IPS-NIHi7 (cell line): Measurements from ENCODE around the gene CNOT6.
"Not testable (repeated sequence)": the region's sequence is repeated elsewhere in the genome, so short reads cannot be mapped to it uniquely, and the experiment has no call there.

Source experiments
- DNase-seq: peaks from one replicate; pipeline ENCODE4 v3.0.0; 2012; ENCODE audit warnings: mixed read lengths; ENCODE audit errors: extremely low spot score

Gene CNOT6

DNA sequence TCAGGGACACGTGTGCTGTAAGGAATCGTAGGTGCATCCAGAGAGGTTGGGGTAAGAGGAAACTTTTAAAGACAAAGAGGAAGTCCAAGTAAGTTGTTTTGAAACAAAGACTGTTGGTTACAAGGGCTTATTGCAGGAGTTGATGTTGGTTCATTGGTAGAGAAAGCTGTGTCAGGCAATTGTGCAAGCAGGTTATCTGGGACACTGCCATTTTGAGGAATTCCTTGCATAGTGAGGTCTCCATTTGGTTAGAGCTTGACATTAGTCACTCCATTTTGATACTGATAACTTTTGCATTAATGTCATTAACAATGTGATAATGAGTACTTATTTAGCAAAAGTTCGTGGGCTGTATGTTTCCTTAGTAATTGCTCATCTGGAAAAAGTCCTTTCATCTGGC is 24.9 kb downstream of the CNOT6 start:
- no peak for DNase-seq

DNA sequence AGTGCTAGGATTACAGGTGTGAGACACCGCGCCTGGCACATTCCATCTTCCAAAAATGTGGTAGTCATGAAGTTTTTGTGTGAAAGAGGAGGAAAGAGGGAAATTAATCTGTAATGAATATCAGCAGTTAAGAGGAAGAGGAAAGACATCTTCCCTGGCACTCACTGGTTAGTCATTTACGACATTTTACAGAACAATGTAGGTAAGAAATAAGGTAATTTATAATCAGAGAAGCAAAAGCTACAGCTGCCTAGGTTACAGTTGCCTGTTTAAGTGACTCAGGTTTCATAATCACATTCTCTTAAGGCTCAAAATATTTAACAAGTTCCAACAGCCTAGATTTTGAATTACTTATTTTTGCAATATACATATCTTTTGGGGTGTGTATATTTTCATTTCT is 26.9 kb downstream of the CNOT6 start:
- DNase-seq: no peak

DNA sequence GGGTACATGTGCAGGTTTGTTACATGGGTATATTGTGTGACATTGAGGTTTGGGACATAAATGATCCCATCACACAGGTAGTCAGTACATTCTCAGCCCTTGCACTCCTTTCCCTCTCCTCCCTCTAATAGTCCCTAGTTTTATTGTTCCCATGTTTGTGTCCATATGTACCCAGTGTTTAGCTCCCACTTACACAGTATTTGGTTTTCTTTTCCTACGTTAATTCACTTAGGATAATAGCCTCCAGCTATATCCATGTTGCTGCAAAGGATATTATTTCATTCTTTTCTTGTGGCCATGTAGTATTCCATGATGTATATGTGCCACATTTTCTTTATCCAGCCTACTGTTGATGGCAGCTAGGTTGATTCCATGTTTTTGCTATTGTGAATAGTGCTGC is 27.4 kb downstream of the CNOT6 start:
- DNase-seq: no peak

DNA sequence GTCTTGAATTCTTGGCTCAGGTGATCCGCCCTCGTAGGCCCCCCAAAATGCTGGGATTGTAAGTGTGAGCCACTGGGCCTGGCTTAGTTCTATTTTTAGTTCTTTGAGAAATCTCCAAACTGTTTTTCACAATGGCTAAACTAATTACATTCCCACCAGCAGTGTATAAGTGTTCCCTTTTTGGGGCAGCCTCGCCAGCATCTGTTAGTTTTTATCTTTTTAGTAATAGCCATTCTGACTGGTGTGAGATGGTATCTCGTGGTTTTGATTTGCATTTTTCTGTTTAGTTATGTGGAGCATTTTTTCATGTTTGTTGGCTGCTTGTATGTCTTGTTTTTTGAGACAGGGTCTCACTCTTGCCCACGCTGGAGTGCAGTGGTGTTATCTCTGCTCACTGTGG is 28.2 kb downstream of the CNOT6 start:
- DNase-seq: no peak

DNA sequence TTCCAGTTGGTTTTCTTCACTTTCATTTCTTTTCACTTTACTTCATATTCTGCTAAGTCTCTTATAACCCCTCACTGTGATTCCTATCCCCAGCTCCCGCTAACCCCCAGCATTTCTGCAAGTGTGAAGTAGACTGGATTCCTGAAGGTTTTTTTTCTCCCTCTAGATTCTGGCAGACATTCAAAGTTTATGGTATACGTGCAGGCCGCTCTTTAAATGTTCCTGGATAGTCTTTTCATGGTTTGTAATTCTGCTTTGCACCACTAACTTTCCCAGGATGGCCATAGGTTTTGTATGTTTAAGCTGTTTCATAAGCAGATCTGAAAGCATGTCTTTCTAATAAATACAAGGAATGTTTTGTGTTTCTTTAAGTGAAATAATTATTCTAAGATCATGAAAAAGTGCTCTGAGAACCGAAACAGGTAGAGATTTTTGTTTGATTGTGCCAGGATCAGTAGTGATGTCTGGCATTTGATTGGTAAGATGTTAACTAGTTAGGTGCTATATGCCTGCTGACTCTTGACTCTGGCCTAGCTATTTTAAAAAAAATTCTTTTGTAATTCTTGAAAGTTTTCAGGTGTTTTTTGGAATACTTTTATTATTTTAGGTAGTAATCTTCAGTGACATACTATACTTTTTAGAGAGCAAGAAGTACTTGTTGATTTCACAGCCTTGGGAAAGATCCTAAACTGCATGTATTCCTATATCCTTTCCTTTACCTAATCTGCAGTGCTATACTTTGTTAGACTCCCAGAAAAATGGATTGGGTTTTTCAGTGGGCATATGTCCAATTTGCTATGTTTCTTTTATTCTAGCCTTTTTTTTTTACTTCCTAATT is 29.7 kb downstream of the CNOT6 start:
- no peak for DNase-seq

DNA sequence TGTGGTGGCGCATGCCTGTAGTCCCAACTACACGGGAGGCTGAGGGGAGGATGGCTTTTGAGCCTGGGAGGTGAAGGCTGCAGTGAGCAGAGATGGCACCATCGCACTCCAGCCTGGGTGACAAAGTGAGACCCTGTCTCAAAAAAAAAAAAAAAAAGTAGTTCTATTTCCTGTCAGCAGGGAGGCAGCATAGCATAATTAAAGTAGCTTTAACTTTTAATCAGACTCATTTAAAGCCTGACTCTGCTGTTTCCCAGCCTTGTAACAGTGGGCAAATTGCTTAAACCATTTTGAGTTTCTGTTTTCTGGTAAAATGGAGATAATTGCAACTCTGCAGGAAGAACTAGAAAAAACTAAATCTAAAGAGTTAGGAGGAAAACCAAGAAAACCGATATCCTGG is 31.2 kb downstream of the CNOT6 start:
- DNase-seq: no peak

DNA sequence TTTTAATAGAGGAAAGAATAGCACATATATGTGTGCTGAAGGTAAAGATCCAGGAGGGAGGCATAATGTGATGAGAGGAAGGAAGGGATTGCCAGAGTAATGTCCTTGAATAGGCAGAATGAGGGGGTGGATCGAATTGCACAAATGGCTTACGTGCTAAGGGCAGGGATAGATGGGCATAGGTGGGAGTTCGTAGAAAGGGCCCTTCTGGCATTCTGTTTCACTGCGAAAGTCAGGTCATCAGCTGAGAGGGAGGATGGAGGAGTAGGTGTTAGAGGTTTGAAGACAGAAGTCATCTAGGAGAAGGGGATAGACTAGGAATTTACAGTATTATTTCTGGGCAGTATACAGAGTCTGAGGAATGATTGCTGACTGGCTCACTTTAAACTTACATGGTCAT is 32.1 kb downstream of the CNOT6 start:
- no peak for DNase-seq

DNA sequence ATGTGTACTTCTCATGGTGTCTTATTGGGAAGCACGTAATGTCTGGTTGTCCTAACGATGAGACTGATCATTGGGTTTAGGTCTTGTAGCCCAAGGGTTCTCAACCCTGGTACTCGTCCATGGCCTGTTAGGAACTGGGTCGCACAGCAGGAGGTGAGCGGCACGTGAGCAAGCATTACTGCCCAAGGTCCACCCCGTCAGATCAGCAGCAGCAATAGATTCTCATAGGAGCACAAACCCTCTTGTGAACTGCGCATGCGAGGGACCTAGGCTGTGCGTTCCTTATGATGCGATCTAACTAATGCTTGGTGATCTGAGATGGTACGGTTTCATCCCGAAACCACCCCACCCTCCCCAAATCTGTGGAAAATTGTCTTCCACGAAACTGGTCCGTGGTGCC is 33.5 kb downstream of the CNOT6 start:
- no peak for DNase-seq

DNA sequence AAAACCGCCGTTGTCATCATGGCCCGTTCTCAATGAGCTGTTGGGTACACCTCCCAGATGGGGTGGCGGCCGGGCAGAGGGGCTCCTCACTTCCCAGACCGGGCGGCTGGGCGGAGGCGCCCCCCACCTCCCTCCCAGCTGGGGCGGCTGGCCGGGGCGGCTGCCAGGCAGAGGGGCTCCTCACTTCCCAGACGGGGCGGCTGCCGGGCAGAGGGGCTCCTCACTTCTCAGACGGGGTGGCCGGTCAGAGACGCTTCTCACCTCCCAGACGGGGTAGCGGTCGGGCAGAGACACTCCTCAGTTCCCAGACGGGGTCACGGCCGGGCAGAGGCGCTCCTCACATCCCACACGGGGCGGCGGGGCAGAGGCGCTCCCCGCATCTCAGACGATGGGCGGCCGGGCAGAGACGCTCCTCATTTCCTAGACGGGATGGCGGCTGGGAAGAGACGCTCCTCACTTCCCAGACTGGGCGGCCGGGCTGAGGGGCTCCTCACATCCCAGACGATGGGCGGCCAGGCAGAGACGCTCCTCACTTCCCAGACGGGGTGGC is 36.9 kb downstream of the CNOT6 start:
- DNase-seq: not testable (repeated sequence)

DNA sequence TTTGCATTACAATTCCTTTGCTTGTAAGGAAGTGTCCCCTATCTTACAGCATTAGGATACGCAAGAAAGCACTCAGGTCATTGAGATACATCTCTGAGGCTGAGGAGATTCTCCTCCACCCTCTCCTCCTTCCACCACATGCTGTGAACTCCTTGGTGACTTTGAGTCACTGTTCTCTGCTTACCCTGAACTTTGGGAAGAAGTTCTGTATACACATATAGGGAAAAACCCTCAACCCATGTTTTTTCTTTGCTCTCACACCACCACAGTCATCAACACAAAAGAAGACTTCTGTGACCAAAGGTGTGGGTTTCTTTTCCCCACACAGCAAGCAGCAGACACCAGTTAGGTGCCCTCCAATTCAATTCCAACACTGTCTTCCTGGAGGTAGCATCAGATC is 38.1 kb downstream of the CNOT6 start:
- no peak for DNase-seq

DNA sequence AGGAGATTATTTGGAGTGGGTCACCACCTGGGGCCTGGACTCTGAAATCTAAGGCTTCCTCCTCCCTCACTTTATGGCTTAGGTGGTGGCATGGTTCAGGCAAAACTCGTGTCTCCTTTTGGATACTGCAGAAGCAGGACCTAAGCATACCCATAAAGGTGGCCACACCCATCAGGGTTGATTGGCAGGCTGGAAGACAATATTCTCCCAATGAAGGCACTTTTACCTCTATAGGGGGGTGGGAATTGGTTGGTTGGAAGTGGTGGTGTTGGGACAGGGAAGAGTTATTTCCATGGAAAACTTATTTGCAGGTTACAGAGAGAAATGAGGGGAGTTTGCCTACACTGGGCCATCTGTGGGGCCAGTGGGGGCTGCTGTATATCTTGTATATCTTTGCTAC is 39.7 kb downstream of the CNOT6 start:
- DNase-seq: no peak

DNA sequence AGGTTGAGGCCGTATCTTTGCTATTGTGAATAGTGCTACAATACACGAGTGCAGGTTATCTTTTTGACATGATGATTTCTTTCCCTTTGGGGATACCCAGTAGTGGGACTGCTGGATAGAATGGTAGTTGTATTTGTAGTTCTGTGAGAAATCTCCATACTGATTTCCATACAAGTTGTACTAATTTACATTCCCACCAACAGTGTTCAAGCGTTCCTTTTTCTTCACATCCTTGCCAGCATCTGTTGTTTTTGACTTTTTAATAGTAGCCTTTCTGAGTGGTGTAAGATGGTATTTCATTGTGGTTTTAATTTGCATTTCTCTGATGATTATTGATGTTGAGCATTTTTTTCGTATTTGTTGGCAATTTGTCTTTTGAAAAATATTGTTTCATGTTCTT is 41.4 kb downstream of the CNOT6 start:
- DNase-seq: no peak

DNA sequence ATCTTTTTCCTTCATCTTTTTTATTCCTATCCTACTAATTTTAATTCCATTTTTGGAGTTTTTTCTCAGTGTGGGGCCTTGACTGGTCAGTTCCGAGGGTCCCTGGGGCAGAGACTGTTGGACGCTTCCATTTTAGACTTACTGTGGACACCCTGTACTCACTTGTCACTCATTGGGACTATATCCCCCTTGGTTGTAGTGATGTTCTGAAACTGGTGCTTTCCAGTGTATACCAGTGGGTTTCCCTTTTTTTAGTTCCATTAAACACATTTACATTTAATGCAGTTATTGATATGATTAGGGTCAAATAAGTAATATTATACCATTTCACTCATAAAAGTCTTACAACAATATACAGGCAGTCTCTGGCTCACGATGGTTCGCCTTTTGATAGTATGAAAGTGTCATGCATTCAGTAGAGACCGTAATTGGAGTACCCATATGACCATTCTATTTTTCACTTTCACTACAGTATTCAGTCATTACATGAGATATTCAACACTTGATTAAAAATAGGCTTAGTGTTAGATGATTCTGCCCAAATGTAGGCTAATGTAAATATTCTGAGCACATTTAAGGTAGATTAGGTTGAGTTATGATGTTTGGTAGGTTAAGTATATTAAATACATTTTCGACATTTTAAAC is 46.0 kb downstream of the CNOT6 start:
- no peak for DNase-seq

DNA sequence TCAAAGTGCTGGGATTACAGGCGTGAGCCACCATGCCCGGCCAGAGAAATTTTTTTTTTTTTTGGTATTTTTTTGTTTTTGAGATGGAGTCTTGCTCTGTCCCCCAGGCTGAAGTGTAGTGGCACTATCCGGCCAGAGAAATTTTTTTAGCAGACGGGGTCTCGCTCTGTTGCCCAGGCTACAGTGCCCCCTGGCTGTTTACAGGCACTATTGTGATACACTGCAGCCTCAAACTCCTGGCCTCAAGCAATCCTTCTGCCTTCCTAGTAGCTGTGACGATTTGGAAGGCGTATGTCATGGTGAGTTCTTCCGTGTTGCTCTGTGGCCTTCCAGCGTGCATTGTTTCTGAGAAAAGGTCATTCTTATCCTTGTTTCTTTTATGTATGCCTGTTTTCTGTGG is 47.5 kb downstream of the CNOT6 start:
- DNase-seq: no peak

DNA sequence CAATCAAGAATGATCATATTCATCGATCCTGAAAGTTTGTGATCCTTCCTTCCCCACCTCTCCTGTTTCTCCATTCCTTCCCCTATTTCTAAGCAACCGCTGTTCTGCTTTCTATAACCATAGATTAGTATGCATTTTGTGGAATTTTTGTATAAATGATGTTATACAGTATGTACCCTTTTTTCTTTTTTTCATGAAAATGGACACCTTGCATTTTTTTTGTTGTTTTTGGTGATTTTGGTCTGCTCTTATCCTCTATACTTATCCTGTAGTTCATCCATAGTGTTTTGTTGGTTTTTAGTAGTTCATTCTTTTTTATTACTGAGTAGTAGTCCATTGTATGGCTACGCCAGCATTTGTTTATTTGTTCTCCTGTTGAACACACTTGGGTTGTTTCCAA is 51.1 kb downstream of the CNOT6 start:
- no peak for DNase-seq

DNA sequence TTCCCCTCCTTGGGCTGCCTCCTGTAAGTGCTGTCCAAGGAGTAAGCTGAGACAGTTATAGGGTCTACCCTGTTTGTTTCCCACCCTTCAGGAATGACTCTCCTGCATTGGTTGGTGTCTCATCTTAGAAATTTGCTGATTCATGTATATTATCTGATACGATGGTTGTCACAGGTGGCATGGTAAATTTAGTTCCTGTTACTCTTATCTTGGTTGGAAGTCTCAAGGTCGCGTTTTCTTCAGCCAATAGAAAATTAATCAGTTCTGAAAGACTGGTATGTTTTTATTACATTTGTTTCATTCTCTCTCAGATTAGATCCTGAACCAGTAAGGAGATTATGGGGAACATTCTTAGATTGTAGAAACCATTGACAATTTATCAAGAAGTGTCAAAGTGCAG is 54.4 kb downstream of the CNOT6 start:
- no peak for DNase-seq

DNA sequence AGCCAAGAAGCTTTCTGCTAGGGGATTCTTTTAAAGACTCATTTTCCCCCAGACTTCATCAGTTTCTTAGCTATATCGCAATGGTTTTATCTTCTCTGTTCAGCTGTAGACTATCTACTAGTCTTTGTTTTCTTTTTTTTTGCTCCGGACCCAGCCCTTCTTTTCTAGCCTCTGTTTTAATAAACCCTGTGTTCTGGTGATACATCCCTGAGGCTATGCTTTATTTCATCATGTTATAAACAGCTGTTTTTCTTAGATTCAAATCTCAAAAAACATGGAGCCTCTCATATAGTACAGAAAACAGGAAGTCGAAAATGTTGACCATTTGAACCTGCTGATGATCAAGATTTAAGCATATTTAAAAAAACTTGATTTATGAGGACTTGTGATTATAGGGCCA is 59.4 kb downstream of the CNOT6 start:
- no peak for DNase-seq

DNA sequence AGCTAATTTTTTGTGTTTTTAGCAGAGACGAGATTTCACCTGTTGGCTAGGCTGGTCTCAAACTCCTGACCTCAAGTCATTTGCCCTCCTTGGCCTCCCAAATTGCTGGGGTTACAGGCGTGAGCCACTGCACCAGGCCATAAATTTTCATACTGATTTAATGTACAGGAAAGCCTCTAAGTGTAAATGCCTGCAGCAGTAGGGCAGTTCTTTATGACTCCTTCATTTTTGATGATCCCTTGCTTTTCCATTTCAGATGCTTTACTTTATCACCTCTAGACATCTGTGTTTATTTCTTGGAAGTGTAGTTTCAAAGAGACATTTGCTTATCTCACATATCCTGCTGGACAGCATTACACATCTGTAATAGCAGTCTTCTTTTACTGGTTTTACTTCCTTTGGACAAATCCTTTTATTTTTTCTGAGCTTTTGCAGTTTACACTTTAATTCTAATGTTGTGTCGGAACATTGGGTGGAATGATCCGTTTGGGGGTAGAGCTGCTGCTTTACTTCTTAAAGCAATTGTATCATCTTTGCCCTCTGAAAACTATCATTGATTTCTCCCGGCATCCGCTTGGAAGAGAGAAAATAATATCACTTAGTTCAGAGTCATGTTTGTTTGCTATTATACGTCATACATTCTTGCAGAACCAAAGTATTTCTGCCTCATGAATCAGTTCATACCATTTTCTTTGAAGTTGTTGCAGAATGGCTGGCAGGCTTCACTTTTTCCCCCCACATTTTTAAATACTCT is 61.2 kb downstream of the CNOT6 start:
- no peak for DNase-seq

DNA sequence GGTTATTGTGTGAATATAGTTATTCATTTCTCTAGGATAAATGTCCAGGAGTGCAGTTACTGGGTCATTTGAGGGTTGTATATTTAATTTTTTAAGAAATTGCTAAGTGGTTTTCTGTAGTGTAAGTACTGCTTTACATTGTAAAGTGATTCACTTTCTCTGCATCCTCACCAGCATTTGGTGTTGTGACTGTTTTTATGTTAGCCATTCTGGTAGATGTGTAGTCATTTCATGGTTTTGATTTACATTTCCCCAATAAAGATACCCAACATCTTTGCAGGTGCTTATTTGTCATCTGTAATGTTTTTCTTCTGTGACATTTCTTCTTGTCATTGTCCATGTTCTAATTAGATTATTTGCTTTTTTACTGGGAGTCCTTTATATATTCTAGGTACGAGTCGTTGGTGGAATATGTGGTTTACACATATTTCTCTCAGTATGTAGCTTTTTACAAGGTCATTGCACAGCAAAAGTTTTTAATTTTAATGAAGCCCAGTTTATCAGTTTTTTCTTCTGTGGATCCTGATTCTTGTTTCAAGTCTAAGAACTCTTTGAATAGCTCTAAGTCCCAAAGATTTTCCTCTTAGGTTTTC is 63.1 kb downstream of the CNOT6 start:
- no peak for DNase-seq

DNA sequence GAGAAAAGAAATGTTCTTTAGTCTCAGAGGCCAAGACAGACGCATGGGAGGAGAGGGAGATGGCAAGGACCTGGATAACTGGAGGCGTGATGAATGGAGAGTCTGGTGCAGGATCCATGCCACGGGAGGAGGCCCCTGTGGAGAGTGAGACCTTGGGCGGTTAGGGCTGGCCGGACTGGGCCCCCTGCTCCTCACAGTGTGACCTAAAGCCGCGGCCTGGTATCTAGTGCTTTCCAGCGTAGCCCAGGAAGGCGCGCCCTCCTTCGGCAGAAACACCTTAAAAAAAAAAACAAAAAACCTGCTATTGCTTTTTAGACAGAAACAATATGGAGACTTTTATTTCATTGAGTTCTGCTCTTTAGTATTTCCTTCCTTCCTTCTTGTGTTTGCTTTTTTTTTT is 64.1 kb downstream of the CNOT6 start:
- peak; percentile 17 for DNase-seq

DNA sequence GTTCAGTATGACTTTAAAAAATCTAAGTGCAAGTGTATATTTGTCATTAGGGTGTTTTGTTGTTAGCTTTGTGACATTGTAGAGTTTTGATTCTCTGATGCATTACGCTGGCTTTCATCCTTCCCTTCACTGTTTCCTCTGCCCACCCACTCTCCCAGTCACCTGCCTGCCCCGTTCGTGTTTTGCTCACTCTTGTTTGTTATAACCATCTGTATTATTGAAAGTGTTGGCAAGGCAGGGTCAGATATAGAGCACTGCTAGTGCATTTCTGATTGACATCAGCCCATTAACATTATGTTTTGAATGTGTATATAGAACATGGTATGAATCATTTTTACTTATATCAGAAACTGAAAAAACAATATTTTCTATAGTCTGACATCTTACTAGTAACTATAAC is 69.8 kb downstream of the CNOT6 start:
- DNase-seq: no peak

DNA sequence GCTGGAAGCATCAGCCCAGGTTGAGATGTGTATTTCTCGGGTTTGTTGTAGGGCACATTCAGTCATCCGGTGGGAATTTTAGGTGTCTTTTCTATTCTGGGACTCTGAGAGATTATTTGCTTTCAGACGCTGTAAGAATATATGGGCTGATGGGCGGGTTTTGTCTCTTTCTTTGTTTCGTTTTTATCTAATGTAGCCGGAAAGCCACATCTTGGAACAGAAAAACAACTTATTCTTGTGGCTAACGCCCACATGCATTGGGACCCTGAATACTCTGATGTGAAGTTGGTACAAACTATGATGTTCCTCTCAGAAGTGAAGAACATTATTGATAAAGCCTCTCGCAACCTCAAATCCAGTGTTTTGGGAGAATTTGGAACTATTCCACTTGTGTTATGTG is 74.7 kb downstream of the CNOT6 start:
- no peak for DNase-seq
